Body of pancreas (tissue), 4 donors: ENCODE measurements around the gene CERS5. TPM values are rescaled to one million over a fixed set of nuclear protein-coding genes. Genes with fewer than 3 reads are reported as not detected.
A peak's percentile ranks its signal among the peaks of the same experiment; 100 is the strongest.

Experiments used
- ATAC-seq: fragments of 150-250 bp; one replicate; pipeline ENCODE4 v1.9.1; 2016
- DNase-seq, 4 donors: peaks; one replicate each; pipeline ENCODE4 v3.0.0-alpha.2; 2019
- H3K27ac ChIP-seq, 4 donors: fragments of 200-600 bp; sonication (generic); 1 replicate in 3 of 4; 2 replicates in 1 of 4; pipeline versions ENCODE4 v1.5.1 to v1.6.1; 2016 to 2019; ENCODE audit warnings: mild to moderate bottlenecking in 1 of 4, mixed read lengths in 1 of 4, moderate library complexity in 1 of 4
- H3K27me3 ChIP-seq, 2 donors: fragments of 200-600 bp; sonication (generic); one replicate each; pipeline ENCODE4 v1.6.0; 2016; ENCODE audit warnings: mild to moderate bottlenecking in 1 of 2
- H3K36me3 ChIP-seq, 2 donors: fragments of 200-600 bp; sonication (generic); replicated peaks in 1 of 2; 2 replicates each; pipeline ENCODE4 v1.5.1; 2016; ENCODE audit warnings: low read depth in 2 of 2; ENCODE audit not compliant: insufficient read depth in 1 of 2
- H3K4me1 ChIP-seq: fragments of 200-600 bp; sonication (generic); one replicate; pipeline ENCODE4 v1.6.0; 2016
- H3K4me3 ChIP-seq, 2 donors: fragments of 200-600 bp; sonication (generic); 1 replicate in 1 of 2; 2 replicates in 1 of 2; pipeline ENCODE4 v1.5.1; 2016 to 2019
- H3K9me3 ChIP-seq, 3 donors: fragments of 200-600 bp; sonication (generic); 1 replicate in 2 of 3; 2 replicates in 1 of 3; pipeline ENCODE4 v1.5.1; 2016
- CTCF ChIP-seq, 7 experiments: fragments of 450-650 bp in 4 of 7; fragments of 200-600 bp in 3 of 7; sonication (generic) in 3 of 7; IDR thresholded peaks; one replicate each; pipeline ENCODE4 v1.5.1; 2016 to 2019; ENCODE audit warnings: antibody characterized with exemption in 7 of 7
- POLR2A ChIP-seq, 3 donors: fragments of 450-650 bp; IDR thresholded peaks; one replicate each; pipeline ENCODE4 v1.6.1; 2016; ENCODE audit warnings: antibody characterized with exemption in 3 of 3, mild to moderate bottlenecking in 2 of 3
- WGBS, 2 donors: methylation state at CpG; one replicate each; pipeline ENCODE4 v1.1.5; 2017; 5-methylcytosine and 5-hydroxymethylcytosine counted together
- intact Hi-C: fragments of 100-400 bp; cut with DNase I; formaldehyde crosslinking; loops from one replicate; pipeline ENCODE4 v1.15.1; 2023
- total RNA-seq, 2 donors: library from RNA; depleted of rRNA; stranded (reverse); fragments of >200 nt; gene quantifications; one replicate each; pipeline ENCODE4 v1.1.0, GENCODE V29; 2016

CERS5 gene
- total RNA-seq, 2 donors from 2014 or later, result 17.8 to 20.2 TPM

GRCh38 chr12:50090391-50090790 lies 76.8 kb downstream of the CERS5 start:
- H3K9me3 ChIP-seq, result no peaks in the 10 kb centered on the region
- H3K4me3 ChIP-seq, result no peak overlapping the region
- WGBS, 2 donors, result 73 to 80% methylated on average over 5 of the region's 5 CpGs
- ATAC-seq (no peak), DNase-seq (no peak)
- no peak overlapping the region for H3K27ac ChIP-seq
- intact Hi-C loops, result no loop called here
- H3K36me3 ChIP-seq, result peaks cover 3 to 47% of the 10 kb centered on the region in 2 donors
- no peak for TF ChIP-seq CTCF (IDR thresholded peaks at IDR 0.05)
- no peak for TF ChIP-seq POLR2A (IDR thresholded peaks at IDR 0.05)
- no peaks in the 10 kb centered on the region for H3K27me3 ChIP-seq
- peaks cover 20% of the 10 kb centered on the region for H3K4me1 ChIP-seq

GRCh38 chr12:50089730-50090129 lies 77.4 kb downstream of the CERS5 start:
- WGBS, 2 donors, result 86 to 88% methylated on average over 7 of the region's 7 CpGs
- TF ChIP-seq POLR2A (IDR thresholded peaks at IDR 0.05), result no peak
- no peak for TF ChIP-seq CTCF (IDR thresholded peaks at IDR 0.05)
- intact Hi-C loops, result no loop called here

GRCh38 chr12:50088577-50089335 lies 78.4 kb downstream of the CERS5 start:
- ATAC-seq (peak; percentile 25), DNase-seq (peak; percentile 64 to 79 (median 72))
- H3K27me3 ChIP-seq, result no peaks in the 10 kb centered on the region
- no peak overlapping the region for H3K4me3 ChIP-seq
- no peaks in the 10 kb centered on the region for H3K9me3 ChIP-seq
- WGBS, 2 donors, result 13% methylated on average over 3 of the region's 3 CpGs
- peaks cover 23% of the 10 kb centered on the region for H3K4me1 ChIP-seq
- TF ChIP-seq CTCF (IDR thresholded peaks at IDR 0.05), result peak; percentile 29 to 78 (median 68)
- TF ChIP-seq POLR2A (IDR thresholded peaks at IDR 0.05), result no peak
- intact Hi-C loops, result no loop called here
- peak overlapping the region in 1 of 4 donors; percentile 1 for H3K27ac ChIP-seq
- peaks cover 3 to 32% of the 10 kb centered on the region in 2 donors for H3K36me3 ChIP-seq

More at GRCh38 chr12:50089730-50090129, 77.4 kb downstream of the CERS5 start:
- ATAC-seq (no peak), DNase-seq (no peak)
- no peaks in the 10 kb centered on the region for H3K9me3 ChIP-seq
- H3K27ac ChIP-seq, result no peak overlapping the region
- peaks cover 20% of the 10 kb centered on the region for H3K4me1 ChIP-seq
- no peak overlapping the region for H3K4me3 ChIP-seq
- no peaks in the 10 kb centered on the region for H3K27me3 ChIP-seq
- H3K36me3 ChIP-seq, result peaks cover 3 to 40% of the 10 kb centered on the region in 2 donors

- 61 to 82% methylated on average over 3 of the region's 3 CpGs for WGBS, 2 donors
- Histone ChIP-seq H3K36me3 (peaks cover 3 to 25% of the 10 kb centered on the region in 2 donors), H3K4me3 (no peak overlapping the region), H3K27ac (no peak overlapping the region), H3K4me1 (peaks cover 23% of the 10 kb centered on the region), H3K27me3 (no peaks in the 10 kb centered on the region), H3K9me3 (no peaks in the 10 kb centered on the region)
- ATAC-seq (no peak), DNase-seq (no peak)
- TF ChIP-seq POLR2A (IDR thresholded peaks at IDR 0.05) (no peak), CTCF (IDR thresholded peaks at IDR 0.05) (no peak)
- intact Hi-C loops, result no loop called here
Observed at GRCh38 chr12:50087995-50088394, 79.2 kb downstream of the CERS5 start.

- WGBS, 2 donors, result 79 to 81% methylated on average over 9 of the region's 9 CpGs
- Histone ChIP-seq H3K27ac (no peak overlapping the region), H3K27me3 (no peaks in the 10 kb centered on the region), H3K4me3 (no peak overlapping the region), H3K36me3 (peaks cover 3 to 21% of the 10 kb centered on the region in 2 donors), H3K4me1 (peaks cover 23% of the 10 kb centered on the region), H3K9me3 (no peaks in the 10 kb centered on the region)
- ATAC-seq, result no peak
- intact Hi-C loops, result no loop called here
- DNase-seq, result no peak
- TF ChIP-seq CTCF (IDR thresholded peaks at IDR 0.05) (no peak), POLR2A (IDR thresholded peaks at IDR 0.05) (no peak)
Observed at GRCh38 chr12:50087151-50087550, 80.0 kb downstream of the CERS5 start.
